ENCODE measurements around the gene DVL1. TPM values are rescaled to one million over a fixed set of nuclear protein-coding genes. Genes with fewer than 3 reads are reported as not detected.
A peak's percentile ranks its signal among the peaks of the same experiment; 100 is the strongest.
"Not testable (repeated sequence)": the region's sequence is repeated elsewhere in the genome, so short reads cannot be mapped to it uniquely, and the experiment has no call there.

The DVL1 gene
- total RNA-seq, 3 donors from 2014 or later (not counting 1 experiment from before 2014, with no cell fraction given) = 33.8 to 41.9 (median 35.6) TPM

- TF ChIP-seq CTCF (IDR thresholded peaks at IDR 0.05) = no peak
- ATAC-seq (no peak), DNase-seq (no peak)
- Mint-ChIP-seq H3K27me3 (ENCODE audit: low read depth in 2 of 2) (no peaks in the 10 kb centered on the region), H3K27ac (no peak overlapping the region), H3K4me3 (no peak overlapping the region), H3K4me1 (peaks cover 20 to 48% of the 10 kb centered on the region in 2 donors), H3K9me3 (no peaks in the 10 kb centered on the region), H3K36me3 (no peaks in the 10 kb centered on the region)
- H3K36me3 ChIP-seq (ENCODE audit: control insufficient read depth, insufficient read depth, low read length) = peaks cover 25% of the 10 kb centered on the region
- H3K27ac ChIP-seq (ENCODE audit: low read length) = no peak overlapping the region
- WGBS (ENCODE audit: insufficient coverage) = 94% methylated on average over 36 of the region's 36 CpGs
- no peaks in the 10 kb centered on the region for H3K9me3 ChIP-seq (ENCODE audit: control insufficient read depth, insufficient read depth, low read length)
- intact Hi-C loops (cut with micrococcal nuclease) = no loop called here
- no peak overlapping the region for H3K4me3 ChIP-seq (ENCODE audit: low read length)
- H3K4me1 ChIP-seq (ENCODE audit: control insufficient read depth, insufficient read depth, low read length) = peaks cover 20% of the 10 kb centered on the region
- no peaks in the 10 kb centered on the region for H3K27me3 ChIP-seq (ENCODE audit: control insufficient read depth, insufficient read depth, low read length)
Observed at GRCh38 chr1:1318777-1319645, 30.2 kb downstream of the DVL1 start.

- no peaks in the 10 kb centered on the region for H3K36me3 Mint-ChIP-seq
Observed at GRCh38 chr1:1318131-1318652, 31.0 kb downstream of the DVL1 start.

GRCh38 chr1:1317420-1317819, 31.8 kb downstream of the DVL1 start:
- no peaks in the 10 kb centered on the region for H3K9me3 ChIP-seq (ENCODE audit: control insufficient read depth, insufficient read depth, low read length)
- no peak overlapping the region for H3K27ac ChIP-seq (ENCODE audit: low read length)
- TF ChIP-seq CTCF (IDR thresholded peaks at IDR 0.05) = no peak
- WGBS (ENCODE audit: insufficient coverage) = 95% methylated on average over 6 of the region's 6 CpGs
- H3K36me3 ChIP-seq (ENCODE audit: control insufficient read depth, insufficient read depth, low read length) = peaks cover 40% of the 10 kb centered on the region
- no peaks in the 10 kb centered on the region for H3K27me3 Mint-ChIP-seq (ENCODE audit: low read depth in 2 of 2)
- H3K27me3 ChIP-seq (ENCODE audit: control insufficient read depth, insufficient read depth, low read length) = no peaks in the 10 kb centered on the region
- H3K4me3 Mint-ChIP-seq = no peak overlapping the region
- peaks cover 9% of the 10 kb centered on the region for H3K4me1 ChIP-seq (ENCODE audit: control insufficient read depth, insufficient read depth, low read length)
- ATAC-seq = no peak
- H3K4me1 Mint-ChIP-seq = peaks cover 6 to 36% of the 10 kb centered on the region in 2 donors
- intact Hi-C loops (cut with micrococcal nuclease) = no loop called here
- no peak overlapping the region for H3K4me3 ChIP-seq (ENCODE audit: low read length)
- H3K27ac Mint-ChIP-seq = no peak overlapping the region
- no peaks in the 10 kb centered on the region for H3K36me3 Mint-ChIP-seq
- DNase-seq = no peak
- H3K9me3 Mint-ChIP-seq = no peaks in the 10 kb centered on the region

More at GRCh38 chr1:1318131-1318652, 31.0 kb downstream of the DVL1 start:
- Mint-ChIP-seq H3K27me3 (ENCODE audit: low read depth in 2 of 2) (no peaks in the 10 kb centered on the region), H3K4me3 (no peak overlapping the region), H3K27ac (no peak overlapping the region), H3K9me3 (no peaks in the 10 kb centered on the region), H3K4me1 (peaks cover 14 to 42% of the 10 kb centered on the region in 2 donors)
- intact Hi-C loops (cut with micrococcal nuclease) = no loop called here
- Histone ChIP-seq H3K4me3 (ENCODE audit: low read length) (no peak overlapping the region), H3K36me3 (ENCODE audit: control insufficient read depth, insufficient read depth, low read length) (peaks cover 33% of the 10 kb centered on the region), H3K4me1 (ENCODE audit: control insufficient read depth, insufficient read depth, low read length) (peaks cover 15% of the 10 kb centered on the region), H3K27me3 (ENCODE audit: control insufficient read depth, insufficient read depth, low read length) (no peaks in the 10 kb centered on the region), H3K27ac (ENCODE audit: low read length) (no peak overlapping the region), H3K9me3 (ENCODE audit: control insufficient read depth, insufficient read depth, low read length) (no peaks in the 10 kb centered on the region)
- ATAC-seq (no peak), DNase-seq (no peak)
- WGBS (ENCODE audit: insufficient coverage) = 97% methylated on average over 9 of the region's 9 CpGs
- TF ChIP-seq CTCF (IDR thresholded peaks at IDR 0.05) = no peak

GRCh38 chr1:1316199-1316598, 33.0 kb downstream of the DVL1 start:
- H3K4me3 ChIP-seq (ENCODE audit: low read length); H3K27ac ChIP-seq (ENCODE audit: low read length); H3K9me3 ChIP-seq (ENCODE audit: control insufficient read depth, insufficient read depth, low read length); H3K4me3 Mint-ChIP-seq; H3K4me1 ChIP-seq (ENCODE audit: control insufficient read depth, insufficient read depth, low read length); H3K36me3 Mint-ChIP-seq; DNase-seq; H3K27me3 ChIP-seq (ENCODE audit: control insufficient read depth, insufficient read depth, low read length); H3K9me3 Mint-ChIP-seq; intact Hi-C loops (cut with micrococcal nuclease); ATAC-seq; H3K27me3 Mint-ChIP-seq (ENCODE audit: low read depth in 2 of 2): not testable (repeated sequence)
- peak overlapping the region in 1 of 2 donors; percentile 58 for H3K27ac Mint-ChIP-seq
- H3K4me1 Mint-ChIP-seq = peaks cover 0 to 30% of the 10 kb centered on the region in 2 donors
- H3K36me3 ChIP-seq (ENCODE audit: control insufficient read depth, insufficient read depth, low read length) = peaks cover 44% of the 10 kb centered on the region
- 93% methylated on average over 8 of the region's 8 CpGs for WGBS (ENCODE audit: insufficient coverage)

Measured in natural killer cell (primary cell).